Stimulated activated CD4-positive, alpha-beta T cell treated with anti-CD3 and anti-CD28 coated beads, Interleukin-4, amount 100 ng/mL, for 24 hours (primary cell): ENCODE data around the gene CC2D1A.
A peak's percentile ranks its signal among the peaks of the same experiment; 100 is the strongest.
"Not testable (repeated sequence)": the region's sequence is repeated elsewhere in the genome, so short reads cannot be mapped to it uniquely, and the experiment has no call there.

ENCODE experiments used
- DNase-seq: peaks from one replicate; pipeline ENCODE4 v3.0.0-alpha.2; 2020

CC2D1A gene

DNA sequence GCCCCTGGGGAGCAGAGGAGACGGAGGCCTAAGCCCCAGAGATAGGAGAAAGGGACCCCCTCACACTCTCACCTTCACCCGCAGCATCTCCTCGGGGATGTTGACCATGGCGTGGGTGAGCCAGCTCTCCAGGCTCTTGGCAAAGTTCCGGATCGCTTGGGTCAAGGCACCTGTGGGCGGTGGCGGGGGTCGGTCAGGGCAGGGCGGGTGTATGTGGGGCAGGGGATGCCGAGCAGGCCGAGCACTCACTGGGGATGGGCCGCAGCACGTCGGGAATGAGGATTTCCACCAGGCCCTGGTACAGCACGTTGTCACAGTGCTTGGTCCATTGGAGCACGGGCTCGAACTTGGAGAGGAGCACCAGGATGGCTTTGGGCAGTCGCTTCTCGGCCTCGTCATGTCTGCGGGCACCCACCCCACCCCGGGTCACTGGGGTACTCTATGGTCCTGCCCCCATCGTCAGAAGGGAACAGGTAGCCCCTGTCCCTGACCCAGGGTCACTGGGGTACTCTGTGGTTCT is 59.4 kb downstream of the CC2D1A start:
- DNase-seq, result no peak

- no peak for DNase-seq
Measured at GRCh38 chr19:13965926-13966683, 60.1 kb downstream of the CC2D1A start.

GRCh38 chr19:13966684-13967128 is 60.7 kb downstream of the CC2D1A start:
- DNase-seq, result no peak

GRCh38 chr19:13967206-13967605 is 61.2 kb downstream of the CC2D1A start:
- DNase-seq, result not testable (repeated sequence)

GRCh38 chr19:13968383-13968935 is 62.5 kb downstream of the CC2D1A start:
- DNase-seq, result no peak

- no peak for DNase-seq
Measured at GRCh38 chr19:13968999-13969398, 63.0 kb downstream of the CC2D1A start.

- DNase-seq, result no peak
Measured at GRCh38 chr19:13969897-13970296, 63.9 kb downstream of the CC2D1A start.

DNA sequence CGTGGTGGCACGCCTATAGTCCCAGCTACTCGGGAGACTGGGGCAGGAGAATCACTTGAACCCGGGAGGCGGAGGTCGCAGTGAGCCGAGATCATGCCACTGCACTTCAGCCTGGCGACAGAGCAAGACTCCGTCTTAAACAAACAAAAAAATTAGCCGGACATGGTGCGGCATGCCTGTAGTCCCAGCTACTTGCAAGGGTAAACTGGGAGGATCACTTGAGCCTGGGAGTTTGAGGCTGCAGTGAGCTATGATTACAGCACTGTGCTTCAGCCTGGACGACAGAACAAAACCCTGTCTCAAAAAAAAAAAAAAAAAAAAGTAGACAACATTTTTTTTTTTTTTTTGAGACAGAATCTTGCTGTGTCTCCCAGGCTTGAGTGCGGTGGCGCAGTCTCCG is 65.9 kb downstream of the CC2D1A start:
- DNase-seq, result not testable (repeated sequence)

GRCh38 chr19:13972368-13973155 is 66.6 kb downstream of the CC2D1A start:
- DNase-seq, result no peak

DNA sequence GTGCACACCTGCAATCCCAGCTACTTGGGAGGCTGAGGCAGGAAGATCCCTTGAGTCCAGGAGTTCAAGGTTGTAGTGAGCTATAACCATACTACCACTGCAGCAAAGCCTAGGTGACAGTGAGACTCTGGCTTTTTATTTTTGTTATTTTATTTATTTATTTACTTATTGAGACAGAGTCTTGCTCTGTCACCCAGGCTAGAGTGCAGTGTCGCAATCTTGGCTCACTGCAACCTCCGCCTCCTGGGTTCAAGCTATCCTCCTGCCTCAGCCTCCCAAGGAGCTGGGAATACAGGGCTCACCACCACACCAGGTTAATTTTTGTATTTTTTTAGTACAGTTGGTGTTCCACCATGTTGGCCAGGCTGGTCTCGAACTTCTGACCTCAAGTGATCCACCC is 67.5 kb downstream of the CC2D1A start:
- DNase-seq, result not testable (repeated sequence)

DNA sequence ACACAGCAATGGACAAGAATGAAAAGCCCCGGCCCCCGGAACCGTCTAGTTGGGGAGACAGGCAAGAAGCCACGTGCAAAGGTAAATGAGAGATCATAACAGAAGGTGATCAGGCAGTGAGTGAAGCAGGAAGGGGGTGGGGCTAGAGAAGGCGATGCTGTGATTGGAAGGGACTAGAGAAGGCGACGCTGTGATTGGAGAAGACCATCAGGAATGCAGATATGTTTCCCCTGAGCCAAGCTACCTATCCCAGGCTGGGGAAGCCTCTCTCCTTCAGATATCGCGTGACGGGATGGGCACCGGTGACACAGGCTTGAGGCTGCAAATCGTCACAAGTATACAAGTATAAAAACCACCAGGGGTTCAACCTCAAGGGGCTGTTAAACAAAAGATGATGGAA is 68.1 kb downstream of the CC2D1A start:
- DNase-seq, result peak; percentile 41

DNA sequence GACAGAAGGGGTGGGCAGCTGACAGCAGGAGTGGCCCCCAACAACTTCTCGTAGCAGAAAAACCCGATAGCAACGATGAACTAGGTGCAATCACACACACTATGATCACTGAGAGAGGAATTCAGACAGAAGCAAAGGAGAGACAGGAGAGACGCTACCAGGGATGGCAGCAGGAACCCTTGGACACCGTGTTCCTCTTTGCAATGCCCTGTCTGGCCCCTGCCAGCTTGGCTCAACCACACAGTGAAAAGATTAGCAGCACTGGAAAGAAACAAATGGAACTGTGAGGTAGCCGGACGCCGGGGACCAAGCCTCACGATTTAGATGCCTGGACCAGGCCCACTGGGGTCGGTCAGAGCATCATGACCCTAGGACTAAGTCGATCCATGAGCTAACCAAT is 69.9 kb downstream of the CC2D1A start:
- DNase-seq, result no peak

- no peak for DNase-seq
Measured at GRCh38 chr19:13976446-13976845, 70.4 kb downstream of the CC2D1A start.

DNA sequence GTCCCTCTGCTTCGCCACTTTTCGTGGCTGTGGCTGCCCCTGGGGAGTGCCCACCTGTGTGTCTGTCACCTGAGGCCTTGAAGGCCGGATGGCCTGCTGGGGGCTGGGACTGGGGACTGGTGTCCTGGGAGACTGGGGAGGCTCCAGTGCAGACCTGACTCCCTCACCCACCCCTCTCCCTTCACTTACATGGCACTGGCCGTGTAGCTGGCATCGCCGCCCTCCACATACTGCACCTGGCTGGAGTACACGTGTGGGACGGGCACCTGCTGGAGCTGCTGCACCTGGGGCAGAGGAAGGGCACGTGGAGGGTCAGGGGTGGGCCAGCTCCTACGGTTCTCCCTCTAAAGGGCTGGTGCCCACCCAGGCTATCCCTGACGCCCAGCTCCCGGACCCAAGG is 71.8 kb downstream of the CC2D1A start:
- no peak for DNase-seq

DNA sequence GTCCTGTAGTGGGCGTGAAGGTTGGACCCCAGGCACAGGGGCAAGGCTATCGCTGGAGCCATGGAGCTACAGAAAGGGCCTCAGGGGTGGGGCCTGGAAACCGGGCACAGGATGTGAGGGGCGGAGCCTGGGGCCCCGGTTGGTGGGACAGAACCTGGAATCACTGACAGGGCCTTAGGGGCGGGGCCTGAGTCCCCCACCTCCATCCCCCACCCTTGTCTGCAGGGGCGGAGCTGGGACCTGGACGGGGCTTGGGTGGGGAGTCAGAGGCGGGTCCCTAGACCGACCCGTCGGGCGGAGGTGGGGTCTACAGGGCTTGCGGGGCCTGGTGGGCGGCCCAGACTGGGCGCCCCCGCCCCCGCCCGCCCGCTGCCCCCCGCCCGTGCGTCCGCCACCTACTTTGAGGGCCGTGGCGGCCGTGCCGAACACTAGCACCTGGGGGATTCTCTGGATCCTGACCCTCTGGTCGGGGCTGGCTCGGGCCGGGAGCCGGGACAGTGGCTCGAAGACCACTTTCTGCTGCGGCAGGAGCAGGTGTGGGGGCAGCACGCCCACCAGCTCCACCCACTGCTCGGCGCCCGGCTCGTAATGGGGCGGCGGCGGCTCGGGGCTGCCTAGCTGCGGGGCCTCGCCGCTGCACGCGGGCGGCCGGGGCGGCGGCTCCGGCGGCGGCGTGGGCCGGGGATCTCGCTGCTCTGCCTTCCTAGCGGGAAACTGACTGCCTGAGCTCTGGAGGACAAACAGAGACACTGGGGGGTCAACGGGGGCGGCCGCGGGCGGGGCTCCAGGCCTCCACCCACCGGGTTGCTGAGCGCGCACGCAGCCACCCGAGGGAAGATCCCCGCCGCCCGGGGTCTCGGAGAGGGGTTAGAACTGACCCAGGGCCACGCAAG is 72.6 kb downstream of the CC2D1A start:
- no peak for DNase-seq

GRCh38 chr19:13979244-13979615 is 73.2 kb downstream of the CC2D1A start:
- no peak for DNase-seq

- no peak for DNase-seq
Measured at GRCh38 chr19:13979686-13980085, 73.7 kb downstream of the CC2D1A start.

DNA sequence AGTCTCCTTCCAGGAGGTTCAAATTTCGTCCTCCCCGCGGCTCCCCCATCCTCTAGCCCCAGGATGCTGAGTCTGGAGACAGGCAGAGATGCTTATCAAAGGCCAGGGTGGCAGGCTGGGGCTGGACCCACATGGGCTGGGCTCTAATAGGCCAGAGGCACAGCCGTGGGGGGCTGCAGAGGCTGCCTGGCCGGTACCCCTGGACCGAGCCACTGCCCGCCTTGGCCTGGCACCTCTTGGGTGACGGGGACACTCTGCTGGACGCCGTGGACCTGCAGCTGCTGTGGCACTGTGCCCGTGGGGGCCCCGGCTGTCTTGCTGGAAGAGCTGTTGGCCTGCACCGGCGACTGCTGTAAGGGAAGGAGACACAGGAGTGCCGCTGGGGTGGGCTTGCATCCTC is 74.3 kb downstream of the CC2D1A start:
- DNase-seq, result no peak
